AG04449 (cell line): ENCODE data around the gene BZW2.

Experiments used
- CTCF ChIA-PET: fragments of 350-600 bp; formaldehyde crosslinking; extraction: SDS; loops from one replicate; lab custom pipeline; 2021; ENCODE audit warnings: antibody characterized with exemption; lab: Yijun Ruan, JAX
- POLR2A ChIA-PET: fragments of 400-600, 350-600 bp; formaldehyde crosslinking; extraction: SDS; loops from one replicate; lab custom pipeline; 2020; ENCODE audit warnings: antibody characterized with exemption, inconsistent platforms; lab: Yijun Ruan, JAX
- DNase-seq: peaks from one replicate; pipeline ENCODE4 v3.0.0-alpha.2; 2010; ENCODE audit warnings: low read depth, low spot score
- H3K4me3 ChIP-seq: 2 replicates; pipeline ENCODE4 v1.5.1; 2011; ENCODE audit warnings: low read depth, mild to moderate bottlenecking, control low read depth, low read length
- CTCF ChIP-seq: IDR thresholded peaks from one replicate; pipeline ENCODE4 v1.5.1; 2011; ENCODE audit warnings: mild to moderate bottlenecking, moderate library complexity, low read length, control low read depth, inconsistent platforms; ENCODE audit not compliant: insufficient read depth; ENCODE audit errors: missing control alignments

BZW2 gene

GRCh38 chr7:16697507-16698199 lies 51.7 kb downstream of the BZW2 start:
- CTCF ChIA-PET: interaction anchor here (1.0 to 8.3 kb wide), 7 partner anchors 9 to 222 kb away, joined by 3 to 92 read pairs (median 3); no protein-coding TSS in a partner anchor

GRCh38 chr7:16698200-16698905 lies 52.4 kb downstream of the BZW2 start:
- no peak overlapping the region for H3K4me3 ChIP-seq
- CTCF ChIA-PET: interaction anchor here (0.6 to 8.3 kb wide), 4 partner anchors 10 to 608 kb away, joined by 3 to 92 read pairs (median 4); no protein-coding TSS in a partner anchor
- no peak for DNase-seq
- POLR2A ChIA-PET: no interaction called here
- no peak for TF ChIP-seq CTCF

More at GRCh38 chr7:16697507-16698199, 51.7 kb downstream of the BZW2 start:
- no peak for TF ChIP-seq CTCF
- POLR2A ChIA-PET: no interaction called here
- no peak overlapping the region for H3K4me3 ChIP-seq
- DNase-seq: peak; percentile 59

- H3K4me3 ChIP-seq: no peak overlapping the region
- ChIA-PET POLR2A (no interaction called here), CTCF (interaction anchor here (0.9 to 1.6 kb wide), 3 partner anchors 8 to 216 kb away, joined by 4 to 10 read pairs (median 4); no protein-coding TSS in a partner anchor)
- DNase-seq: no peak
- TF ChIP-seq CTCF: no peak
Measured at GRCh38 chr7:16702441-16702840, 56.5 kb downstream of the BZW2 start.

- H3K4me3 ChIP-seq: no peak overlapping the region
- ChIA-PET POLR2A (interaction anchor here (1.4 kb wide), 1 partner anchor 62 kb away, joined by 3 read pairs; no protein-coding TSS in a partner anchor), CTCF (interaction anchor here (1.0 to 1.7 kb wide), 2 partner anchors 14 to 93 kb away, joined by 4 to 9 read pairs; no protein-coding TSS in a partner anchor)
- no peak for DNase-seq
- no peak for TF ChIP-seq CTCF
Measured at GRCh38 chr7:16708511-16708910, 62.5 kb downstream of the BZW2 start.

- ChIA-PET POLR2A (no interaction called here), CTCF (interaction anchor here (1.0 to 1.7 kb wide), 2 partner anchors 14 to 92 kb away, joined by 4 to 9 read pairs; no protein-coding TSS in a partner anchor)
- H3K4me3 ChIP-seq: no peak overlapping the region
- no peak for TF ChIP-seq CTCF
- DNase-seq: peak; percentile 98
Measured at GRCh38 chr7:16708980-16709379, 63.0 kb downstream of the BZW2 start.

- TF ChIP-seq CTCF: no peak
- DNase-seq: no peak
- H3K4me3 ChIP-seq: no peak overlapping the region
- CTCF ChIA-PET: no interaction called here
- POLR2A ChIA-PET: no interaction called here
Measured at GRCh38 chr7:16710651-16711050, 64.7 kb downstream of the BZW2 start.
